Smooth muscle cell (in vitro differentiated cells): ENCODE measurements around the gene PTPRH. TPM values are rescaled to one million over a fixed set of nuclear protein-coding genes. Genes with fewer than 3 reads are reported as not detected.

ENCODE experiments used
- DNase-seq: peaks from one replicate; lab custom pipeline; 2025; ENCODE audit not compliant: unreplicated experiment; lab: John Stamatoyannopoulos, UW
- H2AFZ ChIP-seq: fragments of 200-600 bp; sonication (generic); 2 replicates; pipeline ENCODE4 v1.6.0; 2016; ENCODE audit warnings: antibody characterized with exemption, low read depth, mild to moderate bottlenecking
- H3F3A ChIP-seq: fragments of 200-600 bp; sonication (generic); 2 replicates; pipeline ENCODE4 v1.6.0; 2017; ENCODE audit warnings: antibody characterized with exemption, low read depth
- H3K27ac ChIP-seq: fragments of 200-600 bp; sonication (generic); 2 replicates; pipeline ENCODE4 v1.5.1; 2016; ENCODE audit warnings: low read depth, mild to moderate bottlenecking
- H3K27me3 ChIP-seq: fragments of 200-600 bp; sonication (generic); 2 replicates; pipeline ENCODE4 v1.6.1; 2016; ENCODE audit warnings: low read depth, mild to moderate bottlenecking
- H3K36me3 ChIP-seq: fragments of 200-600 bp; sonication (generic); 2 replicates; pipeline ENCODE4 v1.5.1; 2016; ENCODE audit warnings: low read depth
- H3K4me1 ChIP-seq: fragments of 200-600 bp; sonication (generic); 2 replicates; pipeline ENCODE4 v1.5.1; 2016; ENCODE audit warnings: low read depth
- H3K4me2 ChIP-seq: fragments of 200-600 bp; sonication (generic); 2 replicates; pipeline ENCODE4 v1.6.0; 2016; ENCODE audit warnings: mild to moderate bottlenecking
- H3K4me3 ChIP-seq: fragments of 200-600 bp; sonication (generic); 2 replicates; pipeline ENCODE4 v1.5.1; 2016; ENCODE audit warnings: mild to moderate bottlenecking
- H3K79me2 ChIP-seq: fragments of 200-600 bp; sonication (generic); 2 replicates; pipeline ENCODE4 v1.6.0; 2016; ENCODE audit warnings: low read depth, mild to moderate bottlenecking
- H3K9ac ChIP-seq: fragments of 200-600 bp; sonication (generic); 2 replicates; pipeline ENCODE4 v1.6.0; 2016; ENCODE audit warnings: low read depth
- H3K9me3 ChIP-seq: fragments of 200-600 bp; sonication (generic); replicated peaks from 2 replicates; pipeline ENCODE4 v1.5.1; 2016; ENCODE audit warnings: low read depth
- H4K20me1 ChIP-seq: fragments of 200-600 bp; sonication (generic); 2 replicates; pipeline ENCODE4 v1.6.0; 2016; ENCODE audit warnings: low read depth
- WGBS: methylation state at CpG from one replicate; pipeline ENCODE4 v1.1.7; 2016; ENCODE audit warnings: low lambda C conversion rate; 5-methylcytosine and 5-hydroxymethylcytosine counted together
- polyA plus RNA-seq: library from polyadenylated mRNA; unstranded; fragments of >200 nt; fragmentation: Nextera tagmentation; extraction: Ambion mirVana; gene quantifications from 2 replicates; pipeline ENCODE4 v1.2.1, GENCODE V29; 2016
- total RNA-seq: library from RNA; depleted of rRNA; stranded (reverse); fragments of >200 nt; gene quantifications from 2 replicates; pipeline ENCODE4 v1.2.3, GENCODE V29; 2014
- TF ChIP-seq, protein P1 (sequence below): fragments of 200-600 bp; sonication (generic); IDR thresholded peaks from 2 replicates; pipeline ENCODE4 v1.5.1; 2017; ENCODE audit warnings: borderline replicate concordance, mild to moderate bottlenecking, antibody characterized with exemption; ENCODE audit not compliant: insufficient read depth, poor library complexity, severe bottlenecking

PTPRH gene
- total and polyA plus RNA-seq, 2 experiments from 2014 or later, result 0.18 TPM; not detected in 1

DNA sequence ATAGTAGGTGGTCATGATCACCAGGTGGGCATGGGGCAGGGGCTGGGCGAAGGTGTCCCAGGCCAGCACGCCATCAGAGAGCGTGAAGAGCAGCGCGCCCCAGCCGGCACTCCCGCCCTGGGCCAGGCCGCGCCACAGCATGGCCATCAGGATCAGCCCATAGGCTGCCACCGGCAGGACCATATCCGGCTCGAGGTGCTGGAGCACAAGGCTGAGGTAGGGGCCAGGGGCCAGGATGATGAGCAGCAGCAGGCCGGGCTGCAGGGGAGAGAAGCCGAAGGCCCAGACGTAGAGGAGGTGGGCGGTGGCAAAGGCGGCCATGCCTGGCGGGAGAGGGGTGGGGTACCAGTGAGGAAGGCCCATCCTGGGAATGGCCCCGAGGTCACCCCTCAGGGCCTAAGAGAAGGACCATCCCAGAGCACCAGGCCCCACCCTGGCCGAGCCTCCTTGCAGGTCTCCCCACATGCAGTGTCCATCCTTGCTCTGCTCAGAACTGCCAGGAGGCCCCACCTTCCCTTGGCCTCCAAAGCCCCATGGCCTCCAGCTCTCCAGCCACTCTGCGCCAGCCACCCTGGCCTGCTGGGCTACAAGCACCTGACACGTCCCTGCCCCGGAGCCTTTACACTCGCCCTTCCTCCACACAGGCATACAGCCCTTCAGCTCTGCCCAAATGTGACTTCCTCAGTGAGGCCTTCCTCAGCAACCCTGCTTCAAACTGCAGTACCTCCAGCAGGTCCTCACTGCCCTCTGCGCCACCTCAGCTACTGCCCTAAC lies 18.1 kb upstream of the PTPRH start:
- no peak overlapping the region for H3K9ac ChIP-seq
- TF ChIP-seq, protein P1, sequence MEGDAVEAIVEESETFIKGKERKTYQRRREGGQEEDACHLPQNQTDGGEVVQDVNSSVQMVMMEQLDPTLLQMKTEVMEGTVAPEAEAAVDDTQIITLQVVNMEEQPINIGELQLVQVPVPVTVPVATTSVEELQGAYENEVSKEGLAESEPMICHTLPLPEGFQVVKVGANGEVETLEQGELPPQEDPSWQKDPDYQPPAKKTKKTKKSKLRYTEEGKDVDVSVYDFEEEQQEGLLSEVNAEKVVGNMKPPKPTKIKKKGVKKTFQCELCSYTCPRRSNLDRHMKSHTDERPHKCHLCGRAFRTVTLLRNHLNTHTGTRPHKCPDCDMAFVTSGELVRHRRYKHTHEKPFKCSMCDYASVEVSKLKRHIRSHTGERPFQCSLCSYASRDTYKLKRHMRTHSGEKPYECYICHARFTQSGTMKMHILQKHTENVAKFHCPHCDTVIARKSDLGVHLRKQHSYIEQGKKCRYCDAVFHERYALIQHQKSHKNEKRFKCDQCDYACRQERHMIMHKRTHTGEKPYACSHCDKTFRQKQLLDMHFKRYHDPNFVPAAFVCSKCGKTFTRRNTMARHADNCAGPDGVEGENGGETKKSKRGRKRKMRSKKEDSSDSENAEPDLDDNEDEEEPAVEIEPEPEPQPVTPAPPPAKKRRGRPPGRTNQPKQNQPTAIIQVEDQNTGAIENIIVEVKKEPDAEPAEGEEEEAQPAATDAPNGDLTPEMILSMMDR, result no peak
- no peak overlapping the region for H3K4me3 ChIP-seq
- peaks cover 17% of the 10 kb centered on the region for H4K20me1 ChIP-seq
- no peak overlapping the region for H3K27ac ChIP-seq
- no peaks in the 10 kb centered on the region for H3K4me1 ChIP-seq
- no peak for DNase-seq
- no peaks in the 10 kb centered on the region for H3K27me3 ChIP-seq
- no peak overlapping the region for H2AFZ ChIP-seq
- no peaks in the 10 kb centered on the region for H3F3A ChIP-seq
- H3K79me2 ChIP-seq, result no peaks in the 10 kb centered on the region
- 97% methylated on average over 22 of the region's 25 CpGs for WGBS
- H3K4me2 ChIP-seq, result no peak overlapping the region
- H3K36me3 ChIP-seq, result no peaks in the 10 kb centered on the region
- no peaks in the 10 kb centered on the region for H3K9me3 ChIP-seq

DNA sequence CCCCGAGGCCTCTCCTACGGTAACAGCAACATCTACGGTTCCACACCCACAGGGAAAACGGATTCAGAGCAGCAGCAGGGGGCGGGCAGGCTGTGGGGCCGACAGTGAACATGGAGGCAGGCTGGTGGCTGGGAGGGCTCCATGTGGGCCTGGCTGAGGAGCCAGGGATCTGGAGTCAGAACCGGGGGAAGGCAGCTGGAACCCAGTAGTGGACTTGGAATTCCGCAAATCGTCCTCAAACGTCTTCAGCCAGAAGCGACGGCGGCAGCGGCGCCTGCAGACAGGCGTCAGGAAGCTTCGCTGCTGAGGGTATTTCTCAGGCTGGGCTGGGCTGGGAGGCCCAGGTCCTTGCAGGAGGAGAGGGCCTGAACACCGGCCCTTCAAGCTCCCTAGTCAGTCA lies 17.5 kb upstream of the PTPRH start:
- Histone ChIP-seq H3K4me2 (no peak overlapping the region), H3F3A (no peaks in the 10 kb centered on the region), H4K20me1 (peaks cover 11% of the 10 kb centered on the region), H3K9me3 (no peaks in the 10 kb centered on the region), H3K4me1 (no peaks in the 10 kb centered on the region), H3K27me3 (no peaks in the 10 kb centered on the region), H3K36me3 (no peaks in the 10 kb centered on the region), H3K4me3 (no peak overlapping the region), H3K79me2 (no peaks in the 10 kb centered on the region), H2AFZ (no peak overlapping the region), H3K27ac (no peak overlapping the region), H3K9ac (no peak overlapping the region)
- TF ChIP-seq, protein P1, result no peak
- WGBS, result 91% methylated on average over 17 of the region's 18 CpGs
- DNase-seq, result no peak

DNA sequence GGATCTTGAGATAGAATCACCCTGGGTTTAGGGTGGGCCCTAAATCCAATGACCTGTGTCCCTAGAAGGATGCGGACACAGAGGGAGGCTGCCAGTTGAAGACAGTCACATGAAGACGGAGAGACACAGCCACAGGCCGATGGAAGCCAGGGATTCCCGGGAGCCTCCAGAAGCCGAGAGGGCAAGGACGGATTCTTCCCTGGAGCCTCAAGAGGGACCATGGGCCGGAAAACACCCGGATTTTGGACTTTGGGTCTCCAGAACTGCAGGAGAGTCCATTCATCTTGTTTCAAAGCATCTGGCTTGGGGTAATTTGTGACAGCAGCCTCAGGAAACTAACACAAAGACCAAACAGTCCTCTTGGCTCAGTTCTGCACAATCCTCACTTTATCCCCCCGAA lies 17.0 kb upstream of the PTPRH start:
- Histone ChIP-seq H4K20me1 (peaks cover 11% of the 10 kb centered on the region), H3K79me2 (no peaks in the 10 kb centered on the region), H3K4me1 (no peaks in the 10 kb centered on the region), H3K27me3 (no peaks in the 10 kb centered on the region), H3K4me2 (no peak overlapping the region), H3F3A (no peaks in the 10 kb centered on the region), H3K9ac (no peak overlapping the region), H3K27ac (no peak overlapping the region), H2AFZ (no peak overlapping the region), H3K9me3 (no peaks in the 10 kb centered on the region), H3K4me3 (no peak overlapping the region), H3K36me3 (no peaks in the 10 kb centered on the region)
- 86% methylated on average over 9 of the region's 9 CpGs for WGBS
- TF ChIP-seq, protein P1, result no peak
- DNase-seq, result no peak
